GM12891 (cell line): ENCODE measurements around the gene CNIH2.

Experiments used
- DNase-seq: peaks from one replicate; pipeline ENCODE4 v3.0.0; 2011; ENCODE audit warnings: low spot score; ENCODE audit not compliant: insufficient read length
- FAIRE-seq: peaks from 2 replicates; lab custom pipeline; 2011; peaks lifted over from hg19 to GRCh38; lab: Jason Lieb, UNC
- PAX5 ChIP-seq: IDR thresholded peaks from 2 replicates; pipeline ENCODE4 v1.6.1; 2011; ENCODE audit warnings: low read length, moderate library complexity, mild to moderate bottlenecking; ENCODE audit not compliant: insufficient read depth, severe bottlenecking
- POLR2A ChIP-seq: IDR thresholded peaks from 2 replicates; pipeline ENCODE4 v1.6.1; 2011; ENCODE audit warnings: low read depth, low read length, control low read depth
- POLR2AphosphoS5 ChIP-seq: IDR thresholded peaks from 2 replicates; pipeline ENCODE4 v1.6.1; 2011; ENCODE audit warnings: low read depth, low read length, control low read depth
- POU2F2 ChIP-seq: IDR thresholded peaks from 2 replicates; pipeline ENCODE4 v1.6.1; 2011; ENCODE audit warnings: low read depth, mild to moderate bottlenecking, control low read depth, low read length, moderate library complexity
- SPI1 ChIP-seq: IDR thresholded peaks from 2 replicates; pipeline ENCODE4 v1.6.1; 2011; ENCODE audit warnings: low read depth, low read length, control low read depth
- TAF1 ChIP-seq: IDR thresholded peaks from 2 replicates; pipeline ENCODE4 v1.6.1; 2011; ENCODE audit warnings: low read depth, low read length, control low read depth

The CNIH2 gene

GRCh38 chr11:66290330-66290621 is 12.3 kb downstream of the CNIH2 start:
- no peak for FAIRE-seq
- TF ChIP-seq POU2F2 = no peak
- TF ChIP-seq POLR2A = no peak
- TF ChIP-seq PAX5 = no peak
- no peak for TF ChIP-seq POLR2AphosphoS5
- no peak for TF ChIP-seq SPI1
- no peak for DNase-seq

- DNase-seq (no peak), FAIRE-seq (no peak)
- no peak for TF ChIP-seq POU2F2
- no peak for TF ChIP-seq TAF1
- TF ChIP-seq SPI1 = no peak
- TF ChIP-seq POLR2AphosphoS5 = no peak
- TF ChIP-seq PAX5 = no peak
- TF ChIP-seq POLR2A = no peak
Measured at GRCh38 chr11:66291303-66291705, 13.3 kb downstream of the CNIH2 start.

GRCh38 chr11:66291706-66292542 is 13.9 kb downstream of the CNIH2 start, which contains the start of gene TMEM151A:
TMEM151A (plus strand) TSS chr11:66291894; CDS start chr11:66292014, 120 bp downstream.
- FAIRE-seq (no peak), DNase-seq (no peak)
- TF ChIP-seq TAF1 = no peak
- TF ChIP-seq POU2F2 = no peak
- no peak for TF ChIP-seq SPI1
- no peak for TF ChIP-seq POLR2AphosphoS5
- no peak for TF ChIP-seq POLR2A
- TF ChIP-seq PAX5 = no peak

- TF ChIP-seq TAF1 = no peak
- no peak for TF ChIP-seq SPI1
- no peak for TF ChIP-seq POLR2A
- TF ChIP-seq PAX5 = no peak
- no peak for TF ChIP-seq POLR2AphosphoS5
- TF ChIP-seq POU2F2 = no peak
- no peak for DNase-seq
- no peak for FAIRE-seq
Measured at GRCh38 chr11:66292543-66293332, 14.8 kb downstream of the CNIH2 start.

GRCh38 chr11:66293352-66293751 is 15.4 kb downstream of the CNIH2 start:
- DNase-seq = no peak

DNA sequence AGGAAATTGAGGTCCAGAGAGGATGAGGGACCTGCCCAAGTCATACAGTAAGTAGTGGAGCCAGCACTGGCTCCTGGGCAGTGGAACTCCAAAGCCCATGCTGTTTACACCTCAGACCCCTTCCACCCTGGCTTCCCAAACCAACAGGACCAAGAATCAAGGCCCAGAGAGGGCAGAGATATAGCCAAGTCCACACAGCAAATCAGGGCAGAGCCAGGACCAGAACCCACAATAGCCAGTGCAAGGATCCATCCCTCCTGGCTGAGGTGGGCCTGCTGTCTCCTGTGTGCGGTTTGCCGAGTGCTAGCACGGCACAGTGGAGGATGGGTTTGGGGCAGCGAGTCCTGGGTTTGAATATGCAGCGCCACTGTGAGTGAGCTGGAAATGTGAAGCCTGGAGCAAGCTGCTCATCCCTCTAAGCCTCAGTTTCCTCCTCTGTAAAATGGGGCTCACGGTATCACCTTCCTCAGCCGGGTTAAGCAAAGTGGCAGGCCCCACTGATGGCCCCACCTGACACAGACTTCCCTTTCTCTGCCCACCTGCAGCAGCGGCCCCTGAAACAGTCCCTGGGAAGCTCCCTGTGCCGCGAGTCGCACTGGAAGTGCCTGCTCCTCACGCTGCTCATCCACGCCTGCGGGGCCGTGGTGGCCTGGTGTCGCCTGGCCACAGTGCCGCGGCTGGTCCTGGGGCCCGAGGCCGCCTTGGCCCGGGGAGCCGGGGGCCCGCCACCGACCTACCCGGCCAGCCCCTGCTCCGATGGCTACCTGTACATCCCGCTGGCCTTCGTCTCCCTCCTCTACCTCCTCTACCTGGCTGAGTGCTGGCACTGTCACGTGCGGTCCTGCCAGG is 16.0 kb downstream of the CNIH2 start:
- FAIRE-seq = no peak
- no peak for DNase-seq
- TF ChIP-seq SPI1 = no peak
- no peak for TF ChIP-seq TAF1
- TF ChIP-seq POLR2A = no peak
- TF ChIP-seq PAX5 = no peak
- TF ChIP-seq POLR2AphosphoS5 = no peak
- no peak for TF ChIP-seq POU2F2

More at GRCh38 chr11:66293352-66293751, 15.4 kb downstream of the CNIH2 start:
- FAIRE-seq = no peak
- no peak for TF ChIP-seq SPI1
- TF ChIP-seq POLR2A = no peak
- no peak for TF ChIP-seq POU2F2
- TF ChIP-seq TAF1 = no peak
- no peak for TF ChIP-seq PAX5
- no peak for TF ChIP-seq POLR2AphosphoS5

- FAIRE-seq (no peak), DNase-seq (no peak)
- TF ChIP-seq PAX5 (no peak), SPI1 (no peak), POLR2AphosphoS5 (no peak)
Measured at GRCh38 chr11:66294626-66295620, 16.9 kb downstream of the CNIH2 start.

DNA sequence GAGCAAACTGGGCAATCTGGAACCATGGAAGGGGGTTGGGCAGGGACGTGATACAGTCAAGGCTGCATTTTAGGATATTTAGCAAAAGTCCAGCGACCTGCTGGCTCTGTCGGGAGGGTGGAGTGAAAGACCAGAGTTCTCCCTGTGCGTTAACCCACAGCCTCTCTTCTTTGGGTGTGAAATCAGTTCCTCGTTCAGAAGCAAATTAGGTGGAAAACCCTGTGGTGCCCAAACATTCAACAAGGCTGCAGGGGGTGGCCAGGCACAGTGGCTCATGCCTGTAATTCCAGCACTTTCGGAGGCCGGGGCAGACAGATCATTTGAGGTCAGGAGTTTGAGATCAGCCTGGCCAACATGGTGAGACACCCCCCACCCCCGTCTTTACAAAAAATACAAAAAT is 19.6 kb downstream of the CNIH2 start:
- TF ChIP-seq POLR2A (no peak), POU2F2 (no peak), POLR2AphosphoS5 (no peak), TAF1 (no peak), PAX5 (no peak)
- FAIRE-seq = no peak
- no peak for DNase-seq
